HG03558 (cell line): ENCODE data around the gene MAML3.

Experiments
- ATAC-seq: cut with Tn5 transposase; IDR thresholded peaks from one replicate; pipeline ENCODE4 v1.9.1; 2021; ENCODE audit warnings: moderate number of reproducible peaks; ENCODE audit not compliant: unreplicated experiment; ENCODE audit errors: extremely low read depth

Gene MAML3

GRCh38 chr4:139912445-139912844 lies 241.5 kb downstream of the MAML3 start:
- ATAC-seq: no peak

GRCh38 chr4:139910106-139910505 lies 243.9 kb downstream of the MAML3 start:
- ATAC-seq: no peak

- no peak for ATAC-seq
Measured at GRCh38 chr4:139908636-139909437, 245.1 kb downstream of the MAML3 start.

- ATAC-seq: no peak
Measured at GRCh38 chr4:139907001-139907809, 246.8 kb downstream of the MAML3 start.

- no peak for ATAC-seq
Measured at GRCh38 chr4:139905489-139905888, 248.5 kb downstream of the MAML3 start.

- ATAC-seq: no peak
Measured at GRCh38 chr4:139904406-139904805, 249.6 kb downstream of the MAML3 start.

GRCh38 chr4:139903845-139904244 lies 250.1 kb downstream of the MAML3 start:
- no peak for ATAC-seq

GRCh38 chr4:139902321-139903320 lies 251.4 kb downstream of the MAML3 start:
- ATAC-seq: no peak

GRCh38 chr4:139901531-139902320 lies 252.3 kb downstream of the MAML3 start:
- no peak for ATAC-seq

- ATAC-seq: no peak
Measured at GRCh38 chr4:139900964-139901376, 253.0 kb downstream of the MAML3 start.

- no peak for ATAC-seq
Measured at GRCh38 chr4:139899346-139899745, 254.6 kb downstream of the MAML3 start.

GRCh38 chr4:139898293-139898692 lies 255.7 kb downstream of the MAML3 start:
- ATAC-seq: no peak

- no peak for ATAC-seq
Measured at GRCh38 chr4:139896091-139896604, 257.8 kb downstream of the MAML3 start.

GRCh38 chr4:139893801-139894200 lies 260.2 kb downstream of the MAML3 start:
- no peak for ATAC-seq

GRCh38 chr4:139892973-139893736 lies 260.8 kb downstream of the MAML3 start:
- ATAC-seq: no peak

GRCh38 chr4:139890816-139891215 lies 263.2 kb downstream of the MAML3 start:
- no peak for ATAC-seq

GRCh38 chr4:139889901-139890300 lies 264.1 kb downstream of the MAML3 start:
- no peak for ATAC-seq

GRCh38 chr4:139889264-139889663 lies 264.7 kb downstream of the MAML3 start:
- ATAC-seq: no peak
